HCT116 (cell line): Measurements from ENCODE around the gene CWC22. TPM values are rescaled to one million over a fixed set of nuclear protein-coding genes. Genes with fewer than 3 reads are reported as not detected.

Source experiments
- ATAC-seq: fragments of 200-7000 bp; cut with Tn5 transposase; 2 replicates; pipeline ENCODE4 v1.9.1; 2020; ENCODE audit warnings: mild to moderate bottlenecking, moderate library complexity
- BruUV-seq: library from RNA; stranded (reverse); fragments of 400-500 nt; replicated peaks from 2 replicates; lab custom pipeline; 2021; lab: Mats Ljungman, UMichigan
- CTCF ChIA-PET: fragments of 300-600 bp; sonication (Branson Sonifier 250); formaldehyde crosslinking; loops from one replicate; lab custom pipeline; 2021; ENCODE audit warnings: antibody characterized with exemption; lab: Charles Lee
- POLR2A ChIA-PET: fragments of 300-600, 350-600 bp; sonication (Branson Sonifier 250); formaldehyde crosslinking; loops from one replicate; lab custom pipeline; 2021; ENCODE audit warnings: antibody characterized with exemption; lab: Charles Lee
- RAD21 ChIA-PET, 2 experiments: fragments of 300-600 bp; sonication (Branson Sonifier 250); formaldehyde crosslinking; loops; one replicate each; lab custom pipeline; 2023; ENCODE audit warnings: low total read pairs in 2 of 2; ENCODE audit not compliant: uncharacterized antibody in 2 of 2, unreplicated experiment in 2 of 2, low non-redundant PET in 1 of 2; lab: Charles Lee
- DNase-seq: peaks from one replicate; pipeline ENCODE4 v3.0.0-alpha.2; 2010; ENCODE audit warnings: low read depth, low spot score
- H2AFZ ChIP-seq: fragments of 200-600 bp; shearing (Covaris generic), sonication (generic); 2 replicates; pipeline ENCODE4 v1.6.1; 2017; ENCODE audit warnings: low read depth, mixed run types, mixed read lengths, antibody characterized with exemption, low read length; ENCODE audit not compliant: poor library complexity, severe bottlenecking
- H3K27ac ChIP-seq: 2 replicates; pipeline ENCODE4 v1.5.1; 2012; ENCODE audit warnings: low read depth, low read length
- H3K27me3 ChIP-seq: fragments of 200-600 bp; sonication (generic); 2 replicates; pipeline ENCODE4 v1.6.1; 2016; ENCODE audit warnings: mixed run types, low read length, mixed read lengths; ENCODE audit not compliant: insufficient read depth
- H3K36me3 ChIP-seq, 2 experiments: fragments of 200-500 bp in 1 of 2; fragments of 200-600 bp in 1 of 2; sonication (Bioruptor generic) in 1 of 2; sonication (generic) in 1 of 2; 2 replicates each; pipeline versions ENCODE4 v1.5.1 to v1.6.1; 2014 to 2016; ENCODE audit warnings: low read length in 2 of 2, inconsistent platforms in 1 of 2, mixed read lengths in 1 of 2, mixed run types in 1 of 2; ENCODE audit not compliant: insufficient read depth in 2 of 2, control insufficient read depth in 1 of 2
- H3K4me1 ChIP-seq, 2 experiments: fragments of 200-600 bp in 1 of 2; sonication (generic) in 1 of 2; 2 replicates each; pipeline versions ENCODE4 v1.5.1 to v1.6.1; 2012 to 2017; ENCODE audit warnings: low read length in 2 of 2, inconsistent platforms in 1 of 2, mild to moderate bottlenecking in 1 of 2, mixed read lengths in 1 of 2, mixed run types in 1 of 2, moderate library complexity in 1 of 2; ENCODE audit not compliant: insufficient read depth in 2 of 2, control insufficient read depth in 1 of 2
- H3K4me2 ChIP-seq: fragments of 200-600 bp; sonication (generic); 2 replicates; pipeline ENCODE4 v1.6.1; 2017; ENCODE audit warnings: mixed run types, low read length, mixed read lengths
- H3K4me3 ChIP-seq, 2 experiments: fragments of 200-600 bp in 1 of 2; sonication (generic) in 1 of 2; replicated peaks in 1 of 2; 2 replicates each; pipeline ENCODE4 v1.5.1; 2011 to 2016; ENCODE audit warnings: low read length in 2 of 2, control low read depth in 1 of 2, low read depth in 1 of 2, mild to moderate bottlenecking in 1 of 2, mixed read lengths in 1 of 2, mixed run types in 1 of 2
- H3K79me2 ChIP-seq: fragments of 200-600 bp; sonication (generic); 2 replicates; pipeline ENCODE4 v1.6.1; 2017; ENCODE audit warnings: mild to moderate bottlenecking, mixed run types, low read length, moderate library complexity, mixed read lengths; ENCODE audit not compliant: insufficient read depth
- H3K9ac ChIP-seq: fragments of 200-600 bp; sonication (generic); 2 replicates; pipeline ENCODE4 v1.6.1; 2016; ENCODE audit warnings: low read length, mixed read lengths
- H3K9me2 ChIP-seq: fragments of 200-600 bp; sonication (generic), shearing (Covaris generic); 2 replicates; pipeline ENCODE4 v1.6.1; 2017; ENCODE audit warnings: mixed run types, mild to moderate bottlenecking, moderate library complexity; ENCODE audit not compliant: insufficient read depth
- H3K9me3 ChIP-seq, 2 experiments: fragments of 200-500 bp in 1 of 2; fragments of 200-600 bp in 1 of 2; sonication (Bioruptor generic) in 1 of 2; sonication (generic) in 1 of 2; 2 replicates each; pipeline ENCODE4 v1.6.1; 2014 to 2017; ENCODE audit warnings: low read length in 2 of 2, mixed read lengths in 2 of 2, inconsistent platforms in 1 of 2, low read depth in 1 of 2, mild to moderate bottlenecking in 1 of 2, mixed run types in 1 of 2, moderate library complexity in 1 of 2; ENCODE audit not compliant: control insufficient read depth in 1 of 2, insufficient read depth in 1 of 2
- H4K20me1 ChIP-seq: fragments of 200-600 bp; sonication (generic), shearing (Covaris generic); 2 replicates; pipeline ENCODE4 v1.6.1; 2017; ENCODE audit warnings: mixed run types, mild to moderate bottlenecking, moderate library complexity; ENCODE audit not compliant: insufficient read depth
- ATF3 ChIP-seq: IDR thresholded peaks from 2 replicates; pipeline ENCODE4 v1.6.1; 2012
- CBX3 ChIP-seq: IDR thresholded peaks from 2 replicates; pipeline ENCODE4 v1.6.1; 2012; ENCODE audit warnings: low read depth
- CEBPB ChIP-seq: IDR thresholded peaks from 2 replicates; pipeline ENCODE4 v1.6.1; 2012; ENCODE audit warnings: low read depth
- EGR1 ChIP-seq: IDR thresholded peaks from 2 replicates; pipeline ENCODE4 v1.6.1; 2012; ENCODE audit warnings: low read depth
- JUND ChIP-seq: IDR thresholded peaks from 2 replicates; pipeline ENCODE4 v1.6.1; 2012
- POLR2A ChIP-seq: IDR thresholded peaks from 2 replicates; pipeline ENCODE4 v1.7.0; 2011; ENCODE audit warnings: borderline replicate concordance; ENCODE audit not compliant: insufficient read depth, insufficient read length; ENCODE audit errors: extremely low read depth
- POLR2AphosphoS5 ChIP-seq: IDR thresholded peaks from 2 replicates; pipeline ENCODE4 v1.6.1; 2011; ENCODE audit warnings: mild to moderate bottlenecking, low read depth, low read length, moderate library complexity
- SRF ChIP-seq: IDR thresholded peaks from 2 replicates; pipeline ENCODE4 v1.6.1; 2012; ENCODE audit warnings: low read depth
- TCF7L2 ChIP-seq: IDR thresholded peaks from 2 replicates; pipeline ENCODE4 v1.7.0; 2011; ENCODE audit warnings: borderline replicate concordance, inconsistent platforms; ENCODE audit not compliant: insufficient read depth, insufficient read length; ENCODE audit errors: extremely low read depth
- ZFX ChIP-seq: fragments of 450-650 bp; IDR thresholded peaks from 2 replicates; pipeline ENCODE4 v1.6.1; 2017
- ZNF274 ChIP-seq: fragments of 200-500 bp; sonication (Bioruptor generic); IDR thresholded peaks from 2 replicates; pipeline ENCODE4 v1.6.1; 2014; ENCODE audit warnings: mild to moderate bottlenecking, low read depth, low read length, inconsistent platforms
- intact Hi-C: fragments of 100-400 bp; cut with micrococcal nuclease; formaldehyde crosslinking; loops from 2 replicates; pipeline ENCODE4 v1.10.0; 2022
- total RNA-seq: library from RNA; stranded (reverse); gene quantifications from one replicate; pipeline ENCODE4 v1.2.1, GENCODE V29; 2021; ENCODE audit not compliant: unreplicated experiment

The CWC22 gene
- total RNA-seq, 1 experiment from 2014 or later, result 24.7 TPM

- no peak for TF ChIP-seq POLR2AphosphoS5
- no peak for TF ChIP-seq CBX3
- no peak for TF ChIP-seq ATF3
- TF ChIP-seq POLR2A, result no peak
- TF ChIP-seq TCF7L2, result no peak
- TF ChIP-seq ZNF274, result no peak
- no peak for TF ChIP-seq CEBPB
- no peak for TF ChIP-seq EGR1
- TF ChIP-seq, all 23 proteins: peak for 0
These were observed 80.1 kb downstream of the CWC22 start (continued) for GRCh38 chr2:179927041-179927440.

- H3K4me3 ChIP-seq, result no peak overlapping the region
- H2AFZ ChIP-seq, result no peak overlapping the region
- no peaks in the 10 kb centered on the region for H3K79me2 ChIP-seq
- H3K4me2 ChIP-seq, result no peak overlapping the region
- no peaks in the 10 kb centered on the region for H4K20me1 ChIP-seq
- peaks cover 0 to 10% of the 10 kb centered on the region in 2 experiments; a peak in 1 of 4 replicates for H3K9me3 ChIP-seq
- CTCF ChIA-PET, result no interaction called here
- POLR2A ChIA-PET, result no interaction called here
- ATAC-seq, result no peak
- intact Hi-C loops, result loop anchor here (5.0 kb wide), 1 partner anchor 152 kb away; no protein-coding TSS in a partner anchor
- 0 out of 2 replicates have a peak, but pooled peaks have one; percentile 31 for TF ChIP-seq CBX3
- TF ChIP-seq ZFX, result no peak
- TF ChIP-seq, all 23 proteins: peak for 1
- Histone ChIP-seq H3K27me3 (no peaks in the 10 kb centered on the region), H3K27ac (no peak overlapping the region), H3K36me3 (no peaks in the 10 kb centered on the region), H3K4me1 (no peaks in the 10 kb centered on the region), H3K9ac (no peak overlapping the region), H3K9me2 (no peaks in the 10 kb centered on the region)
- no TSS peak for BruUV-seq
- RAD21 ChIA-PET, result no interaction called here
- DNase-seq, result no peak
These were observed 81.4 kb downstream of the CWC22 start for GRCh38 chr2:179925713-179926112.

- Histone ChIP-seq H3K4me3 (no peak overlapping the region), H3K9ac (no peak overlapping the region), H3K9me2 (no peaks in the 10 kb centered on the region), H3K36me3 (no peaks in the 10 kb centered on the region), H3K4me2 (no peak overlapping the region), H3K4me1 (no peaks in the 10 kb centered on the region), H3K79me2 (no peaks in the 10 kb centered on the region), H2AFZ (no peak overlapping the region), H4K20me1 (no peaks in the 10 kb centered on the region), H3K27me3 (no peaks in the 10 kb centered on the region), H3K27ac (no peak overlapping the region), H3K9me3 (no peaks in the 10 kb centered on the region)
- ATAC-seq (peak; percentile 54; the same call in 1 of the 2 replicates), DNase-seq (no peak)
- TF ChIP-seq JUND (0 out of 2 replicates have a peak, but pooled peaks have one; percentile 16), SRF (no peak), POLR2A (no peak), ZFX (no peak)
- intact Hi-C loops, result no loop called here
- ChIA-PET POLR2A (no interaction called here), RAD21 (no interaction called here), CTCF (no interaction called here)
- BruUV-seq, result no TSS peak
These were observed 89.8 kb downstream of the CWC22 start for GRCh38 chr2:179917272-179917671.
